Vagina (tissue), 2 donors: ENCODE data around the gene SLC44A3.

Experiments
- CTCF ChIP-seq, 3 experiments: fragments of 450-650 bp in 2 of 3; fragments of 200-600 bp in 1 of 3; sonication (generic) in 1 of 3; IDR thresholded peaks; one replicate each; pipeline ENCODE4 v1.5.1; 2017 to 2019; ENCODE audit warnings: antibody characterized with exemption in 3 of 3, mild to moderate bottlenecking in 2 of 3, moderate library complexity in 2 of 3
- POLR2A ChIP-seq, 2 donors: fragments of 450-650 bp; IDR thresholded peaks; one replicate each; pipeline ENCODE4 v1.6.1; 2017; ENCODE audit warnings: antibody characterized with exemption in 2 of 2, mild to moderate bottlenecking in 2 of 2, moderate library complexity in 2 of 2
- POLR2AphosphoS5 ChIP-seq, 2 donors: sonication (generic); formaldehyde crosslinking; IDR thresholded peaks; one replicate each; pipeline ENCODE4 v1.9.0; 2017; ENCODE audit warnings: antibody characterized with exemption in 2 of 2, mild to moderate bottlenecking in 2 of 2, low read depth in 1 of 2; ENCODE audit not compliant: insufficient read depth in 1 of 2

- TF ChIP-seq CTCF (IDR thresholded peaks at IDR 0.05) (no peak), POLR2A (IDR thresholded peaks at IDR 0.05) (no peak), POLR2AphosphoS5 (IDR thresholded peaks at IDR 0.05; ENCODE audit: insufficient read depth in 1 of 2, low read depth in 1 of 2) (no peak)
Measured at GRCh38 chr1:94812985-94813384, 7.2 kb upstream of the SLC44A3 start.
